Measurements from ENCODE around the gene TMEM8B. TPM values are rescaled to one million over a fixed set of nuclear protein-coding genes. Genes with fewer than 3 reads are reported as not detected.

TMEM8B gene
- total RNA-seq, 1 donor = 2.5 TPM

DNA sequence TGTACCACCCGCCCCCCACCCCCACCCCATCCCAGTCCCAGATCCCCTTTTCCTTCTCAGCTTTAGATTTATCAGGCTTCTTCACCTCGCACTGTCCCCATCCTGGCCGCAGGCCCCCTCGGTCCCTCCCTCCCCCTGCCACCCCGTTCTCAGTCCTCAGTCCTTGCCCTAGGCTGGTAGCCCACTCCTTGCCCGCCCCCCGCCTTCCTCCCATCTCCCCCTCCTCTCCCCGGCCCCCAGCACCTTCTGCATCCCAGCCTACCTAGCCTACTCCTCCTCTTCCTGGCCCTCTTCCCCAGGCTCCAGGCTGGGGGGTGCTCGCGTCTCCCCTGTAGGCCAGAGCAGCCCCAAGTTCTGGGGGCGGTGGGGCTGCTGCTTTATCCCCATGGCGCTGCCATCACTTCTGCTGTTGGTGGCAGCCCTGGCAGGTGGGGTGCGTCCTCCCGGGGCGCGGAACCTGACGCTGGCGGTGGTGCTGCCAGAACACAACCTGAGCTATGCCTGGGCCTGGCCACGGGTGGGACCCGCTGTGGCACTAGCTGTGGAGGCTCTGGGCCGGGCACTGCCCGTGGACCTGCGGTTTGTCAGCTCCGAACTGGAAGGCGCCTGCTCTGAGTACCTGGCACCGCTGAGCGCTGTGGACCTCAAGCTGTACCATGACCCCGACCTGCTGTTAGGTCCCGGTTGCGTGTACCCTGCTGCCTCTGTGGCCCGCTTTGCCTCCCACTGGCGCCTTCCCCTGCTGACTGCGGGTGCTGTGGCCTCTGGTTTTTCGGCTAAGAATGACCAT, 36.8 kb upstream of the TMEM8B start:
- peak; percentile 69 for DNase-seq (ENCODE audit: insufficient read length, low spot score, missing footprints)
- H3K79me2 ChIP-seq (ENCODE audit: insufficient read depth, low read length) = peaks cover 48% of the 10 kb centered on the region
- H4K20me1 ChIP-seq (ENCODE audit: insufficient read depth, low read length) = no peaks in the 10 kb centered on the region
- peak overlapping the region; percentile 74 for H3K4me3 ChIP-seq (ENCODE audit: insufficient read depth, low read length)
- no peak overlapping the region for H3K27ac ChIP-seq (ENCODE audit: low read depth, low read length)
- no peaks in the 10 kb centered on the region for H3K27me3 ChIP-seq (ENCODE audit: insufficient read depth, low read length)
- H3K4me1 ChIP-seq (ENCODE audit: insufficient read depth, low read length) = peaks cover 42% of the 10 kb centered on the region
- no peaks in the 10 kb centered on the region for H3K9me3 ChIP-seq (ENCODE audit: low read depth, low read length)
- peak overlapping the region; percentile 78 for H3K4me2 ChIP-seq (ENCODE audit: insufficient read depth, low read length)
- no peaks in the 10 kb centered on the region for H3K36me3 ChIP-seq (ENCODE audit: insufficient read depth, low read length)
- TF ChIP-seq, protein P1, sequence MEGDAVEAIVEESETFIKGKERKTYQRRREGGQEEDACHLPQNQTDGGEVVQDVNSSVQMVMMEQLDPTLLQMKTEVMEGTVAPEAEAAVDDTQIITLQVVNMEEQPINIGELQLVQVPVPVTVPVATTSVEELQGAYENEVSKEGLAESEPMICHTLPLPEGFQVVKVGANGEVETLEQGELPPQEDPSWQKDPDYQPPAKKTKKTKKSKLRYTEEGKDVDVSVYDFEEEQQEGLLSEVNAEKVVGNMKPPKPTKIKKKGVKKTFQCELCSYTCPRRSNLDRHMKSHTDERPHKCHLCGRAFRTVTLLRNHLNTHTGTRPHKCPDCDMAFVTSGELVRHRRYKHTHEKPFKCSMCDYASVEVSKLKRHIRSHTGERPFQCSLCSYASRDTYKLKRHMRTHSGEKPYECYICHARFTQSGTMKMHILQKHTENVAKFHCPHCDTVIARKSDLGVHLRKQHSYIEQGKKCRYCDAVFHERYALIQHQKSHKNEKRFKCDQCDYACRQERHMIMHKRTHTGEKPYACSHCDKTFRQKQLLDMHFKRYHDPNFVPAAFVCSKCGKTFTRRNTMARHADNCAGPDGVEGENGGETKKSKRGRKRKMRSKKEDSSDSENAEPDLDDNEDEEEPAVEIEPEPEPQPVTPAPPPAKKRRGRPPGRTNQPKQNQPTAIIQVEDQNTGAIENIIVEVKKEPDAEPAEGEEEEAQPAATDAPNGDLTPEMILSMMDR (IDR thresholded peaks at IDR 0.05; ENCODE audit: extremely low read depth, low read depth, low read length) = no peak
- no peak overlapping the region for H2AFZ ChIP-seq (ENCODE audit: low read length)

- Histone ChIP-seq H3K4me3 (ENCODE audit: insufficient read depth, low read length) (peak overlapping the region; percentile 74), H3K9me3 (ENCODE audit: low read depth, low read length) (no peaks in the 10 kb centered on the region), H3K4me2 (ENCODE audit: insufficient read depth, low read length) (peak overlapping the region; percentile 78), H2AFZ (ENCODE audit: low read length) (peak overlapping the region; percentile 3), H3K79me2 (ENCODE audit: insufficient read depth, low read length) (peaks cover 53% of the 10 kb centered on the region), H3K27ac (ENCODE audit: low read depth, low read length) (no peak overlapping the region), H3K4me1 (ENCODE audit: insufficient read depth, low read length) (peaks cover 42% of the 10 kb centered on the region), H3K36me3 (ENCODE audit: insufficient read depth, low read length) (no peaks in the 10 kb centered on the region), H3K27me3 (ENCODE audit: insufficient read depth, low read length) (no peaks in the 10 kb centered on the region), H4K20me1 (ENCODE audit: insufficient read depth, low read length) (no peaks in the 10 kb centered on the region)
- TF ChIP-seq, protein P1 (IDR thresholded peaks at IDR 0.05; ENCODE audit: extremely low read depth, low read depth, low read length) = no peak
- no peak for DNase-seq (ENCODE audit: insufficient read length, low spot score, missing footprints)
Measured at GRCh38 chr9:35792826-35793225, 36.2 kb upstream of the TMEM8B start.

DNA sequence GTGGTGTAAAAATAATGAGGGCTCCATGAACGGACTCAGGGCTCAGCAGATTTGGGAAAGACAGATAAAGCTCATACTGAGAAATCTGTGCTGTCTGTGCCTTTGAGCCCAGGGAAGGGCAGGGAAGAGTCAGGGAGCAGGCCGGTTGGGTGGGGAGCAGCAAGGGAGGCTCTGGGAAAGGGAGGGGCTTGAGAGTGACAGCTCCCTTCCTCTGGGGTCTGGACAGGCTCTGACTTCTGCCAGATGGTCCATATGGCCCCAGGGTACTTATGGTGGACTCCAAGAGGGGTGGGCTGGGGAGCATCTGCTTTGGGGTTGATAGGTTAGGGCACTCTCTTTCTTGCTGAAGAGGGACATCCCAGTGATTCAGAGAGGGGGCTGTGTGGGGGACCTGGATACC, 35.6 kb upstream of the TMEM8B start:
- Histone ChIP-seq H3K27me3 (ENCODE audit: insufficient read depth, low read length) (no peaks in the 10 kb centered on the region), H2AFZ (ENCODE audit: low read length) (peak overlapping the region; percentile 3), H3K4me2 (ENCODE audit: insufficient read depth, low read length) (peak overlapping the region; percentile 78), H3K4me1 (ENCODE audit: insufficient read depth, low read length) (peaks cover 44% of the 10 kb centered on the region), H3K79me2 (ENCODE audit: insufficient read depth, low read length) (peaks cover 53% of the 10 kb centered on the region), H3K27ac (ENCODE audit: low read depth, low read length) (no peak overlapping the region), H3K9me3 (ENCODE audit: low read depth, low read length) (no peaks in the 10 kb centered on the region), H3K4me3 (ENCODE audit: insufficient read depth, low read length) (peak overlapping the region; percentile 74), H4K20me1 (ENCODE audit: insufficient read depth, low read length) (no peaks in the 10 kb centered on the region), H3K36me3 (ENCODE audit: insufficient read depth, low read length) (no peaks in the 10 kb centered on the region)
- DNase-seq (ENCODE audit: insufficient read length, low spot score, missing footprints) = peak; percentile 86
- TF ChIP-seq, protein P1 (IDR thresholded peaks at IDR 0.05; ENCODE audit: extremely low read depth, low read depth, low read length) = no peak

- Histone ChIP-seq H3K36me3 (ENCODE audit: insufficient read depth, low read length) (peaks cover 15% of the 10 kb centered on the region), H4K20me1 (ENCODE audit: insufficient read depth, low read length) (no peaks in the 10 kb centered on the region), H2AFZ (ENCODE audit: low read length) (no peak overlapping the region), H3K27ac (ENCODE audit: low read depth, low read length) (no peak overlapping the region), H3K4me1 (ENCODE audit: insufficient read depth, low read length) (peaks cover 44% of the 10 kb centered on the region), H3K4me3 (ENCODE audit: insufficient read depth, low read length) (no peak overlapping the region), H3K27me3 (ENCODE audit: insufficient read depth, low read length) (no peaks in the 10 kb centered on the region), H3K79me2 (ENCODE audit: insufficient read depth, low read length) (peaks cover 53% of the 10 kb centered on the region), H3K9me3 (ENCODE audit: low read depth, low read length) (no peaks in the 10 kb centered on the region), H3K4me2 (ENCODE audit: insufficient read depth, low read length) (no peak overlapping the region)
- TF ChIP-seq, protein P1 (IDR thresholded peaks at IDR 0.05; ENCODE audit: extremely low read depth, low read depth, low read length) = no peak
- no peak for DNase-seq (ENCODE audit: insufficient read length, low spot score, missing footprints)
Measured at GRCh38 chr9:35795695-35796094, 33.3 kb upstream of the TMEM8B start.
